ENCODE results near the gene USP2.

DNA sequence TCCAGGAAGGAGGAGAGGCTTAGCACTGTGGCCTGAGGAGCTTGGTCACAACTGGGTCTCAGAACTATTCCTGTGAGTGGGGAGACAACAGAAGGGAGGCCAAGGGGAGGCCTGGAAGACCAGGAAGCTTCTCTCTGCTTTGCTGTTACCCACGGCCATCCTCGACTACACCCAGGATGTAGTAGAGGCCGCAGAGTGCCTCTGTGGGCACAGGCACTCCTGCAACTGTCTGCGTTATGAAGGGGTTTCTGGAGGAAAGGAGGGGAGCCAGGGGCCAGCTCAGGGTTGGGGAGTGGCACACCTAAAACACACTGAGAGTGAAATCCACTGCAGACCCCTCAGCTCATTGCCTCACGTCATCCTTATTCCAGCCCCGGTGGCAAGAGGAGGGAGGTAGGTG lies 31.2 kb downstream of the USP2 start:
- TF ChIP-seq POLR2AphosphoS5 (IDR thresholded peaks at IDR 0.05; ENCODE audit: low read depth, low read length) (no peak), POLR2A (IDR thresholded peaks at IDR 0.05; ENCODE audit: low read depth, low read length) (no peak)

Data from GM12891 (cell line).